ENCODE data around the gene SUN1.

Gene SUN1

GRCh38 chr7:894164-894867 lies 62.0 kb downstream of the SUN1 start:
- DNase-seq: no peak

- DNase-seq: no peak
Observed at GRCh38 chr7:894927-895450, 62.7 kb downstream of the SUN1 start.

GRCh38 chr7:895451-896052 lies 63.3 kb downstream of the SUN1 start:
- no peak for DNase-seq

- DNase-seq: no peak
Observed at GRCh38 chr7:896346-897075, 64.2 kb downstream of the SUN1 start.

GRCh38 chr7:897086-897485 lies 64.8 kb downstream of the SUN1 start:
- no peak for DNase-seq

GRCh38 chr7:897771-898376 lies 65.6 kb downstream of the SUN1 start:
- DNase-seq: no peak

GRCh38 chr7:898460-898854 lies 66.2 kb downstream of the SUN1 start:
- DNase-seq: no peak

- DNase-seq: no peak
Observed at GRCh38 chr7:898855-899681, 66.8 kb downstream of the SUN1 start.

GRCh38 chr7:899806-900205 lies 67.5 kb downstream of the SUN1 start:
- no peak for DNase-seq

- DNase-seq: no peak
Observed at GRCh38 chr7:900331-901040, 68.2 kb downstream of the SUN1 start.

GRCh38 chr7:901041-901387 lies 68.7 kb downstream of the SUN1 start:
- no peak for DNase-seq

GRCh38 chr7:901388-902154 lies 69.3 kb downstream of the SUN1 start:
- peak; percentile 49 for DNase-seq

- no peak for DNase-seq
Observed at GRCh38 chr7:902996-903395, 70.7 kb downstream of the SUN1 start.

- no peak for DNase-seq
Observed at GRCh38 chr7:903921-904755, 71.9 kb downstream of the SUN1 start.

- no peak for DNase-seq
Observed at GRCh38 chr7:904847-905246, 72.6 kb downstream of the SUN1 start.

- no peak for DNase-seq
Observed at GRCh38 chr7:906776-907157, 74.5 kb downstream of the SUN1 start.

GRCh38 chr7:907158-907980 lies 75.1 kb downstream of the SUN1 start:
- DNase-seq: no peak

- DNase-seq: no peak
Observed at GRCh38 chr7:908159-908581, 75.9 kb downstream of the SUN1 start.

Data from activated CD4-positive, alpha-beta T cell treated with anti-CD3 and anti-CD28 coated beads, Interleukin-2, amount 50 U/mL, for 16 hours (primary cell).